Dendritic cell treated with granulocyte-macrophage colony-stimulating factor and Interleukin-4, amounts not matched to agents 40 ng/mL and 50 ng/mL, for 4 days (primary cell): ENCODE data around the gene VDR.
A peak's percentile ranks its signal among the peaks of the same experiment; 100 is the strongest.

ENCODE experiments used
- H3K27ac Mint-ChIP-seq: one replicate; pipeline ENCODE4 v1.8.0; 2022; ENCODE audit warnings: mild to moderate bottlenecking, mixed read lengths
- H3K27me3 Mint-ChIP-seq: one replicate; pipeline ENCODE4 v1.8.0; 2022; ENCODE audit warnings: mild to moderate bottlenecking, mixed read lengths
- H3K36me3 Mint-ChIP-seq: one replicate; pipeline ENCODE4 v1.8.0; 2022; ENCODE audit warnings: low read depth, mixed read lengths
- H3K4me1 Mint-ChIP-seq: one replicate; pipeline ENCODE4 v1.8.0; 2022; ENCODE audit warnings: low read depth, mixed read lengths
- H3K4me3 Mint-ChIP-seq: one replicate; pipeline ENCODE4 v1.8.0; 2022; ENCODE audit warnings: mild to moderate bottlenecking, moderate library complexity, mixed read lengths
- H3K9me3 Mint-ChIP-seq: one replicate; pipeline ENCODE4 v1.8.0; 2022; ENCODE audit warnings: mixed read lengths
- intact Hi-C: fragments of 100-400 bp; cut with micrococcal nuclease; formaldehyde crosslinking; loops from one replicate; pipeline ENCODE4 v1.15.0; 2022

The VDR gene

DNA sequence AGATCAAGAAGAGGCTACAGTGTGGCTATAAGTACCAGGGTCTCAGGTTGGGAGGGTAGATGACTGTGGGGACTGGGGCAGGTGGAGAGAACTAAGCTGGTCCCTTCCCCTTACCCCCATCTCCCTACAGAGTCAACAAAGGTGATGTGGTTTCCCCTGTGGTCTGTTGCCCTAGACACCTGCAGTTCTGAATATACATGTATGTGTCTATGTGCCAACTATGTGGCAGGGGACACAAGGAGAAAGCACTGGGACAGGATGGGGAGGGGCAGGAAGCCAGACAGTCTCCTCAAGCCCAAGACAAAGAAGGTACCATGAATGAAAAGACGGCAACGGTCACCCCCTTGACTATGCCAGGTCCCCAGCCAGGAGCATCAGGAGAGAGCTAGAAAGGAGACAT is 80.6 kb downstream of the VDR start:
- H3K4me1 Mint-ChIP-seq = peaks cover 74% of the 10 kb centered on the region
- no peak overlapping the region for H3K4me3 Mint-ChIP-seq
- H3K36me3 Mint-ChIP-seq = peaks cover 6% of the 10 kb centered on the region
- H3K9me3 Mint-ChIP-seq = no peaks in the 10 kb centered on the region
- H3K27me3 Mint-ChIP-seq = no peaks in the 10 kb centered on the region
- H3K27ac Mint-ChIP-seq = no peak overlapping the region
- intact Hi-C loops = no loop called here

DNA sequence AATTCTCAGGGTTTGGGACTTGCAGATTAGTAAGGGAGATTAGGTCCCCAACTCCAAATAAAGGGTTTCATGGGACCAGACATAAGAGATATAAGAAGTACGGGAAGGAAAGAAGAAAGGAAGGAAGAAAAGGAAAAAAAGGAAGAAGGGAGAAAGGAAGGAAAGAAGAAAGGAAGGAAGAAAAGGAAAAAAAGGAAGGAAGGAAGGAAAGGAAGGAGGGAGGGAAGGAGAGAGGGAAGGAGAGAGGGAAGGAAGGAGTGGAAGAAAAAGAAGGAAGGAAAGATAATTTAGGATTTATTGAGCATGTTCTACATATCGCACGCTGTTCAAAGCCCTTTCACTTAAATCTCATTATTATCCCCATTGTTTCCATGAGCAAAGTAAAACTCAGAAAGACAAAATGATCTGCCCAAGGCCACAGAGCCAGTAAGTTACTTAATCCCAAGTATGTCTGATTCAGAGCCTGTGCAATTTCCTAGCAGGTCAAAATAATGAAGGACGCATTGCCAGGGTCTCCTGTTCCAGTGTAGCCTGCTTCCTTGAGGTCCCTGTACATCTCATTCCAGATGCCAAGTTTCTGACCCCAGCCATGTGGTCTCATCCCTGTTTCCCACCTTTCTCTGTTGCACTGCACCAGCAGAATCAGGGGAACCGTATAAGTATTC is 81.2 kb downstream of the VDR start:
- peaks cover 9% of the 10 kb centered on the region for H3K36me3 Mint-ChIP-seq
- H3K4me3 Mint-ChIP-seq = no peak overlapping the region
- peak overlapping the region; percentile 35 for H3K27ac Mint-ChIP-seq
- H3K9me3 Mint-ChIP-seq = no peaks in the 10 kb centered on the region
- intact Hi-C loops = no loop called here
- no peaks in the 10 kb centered on the region for H3K27me3 Mint-ChIP-seq
- peaks cover 72% of the 10 kb centered on the region for H3K4me1 Mint-ChIP-seq

DNA sequence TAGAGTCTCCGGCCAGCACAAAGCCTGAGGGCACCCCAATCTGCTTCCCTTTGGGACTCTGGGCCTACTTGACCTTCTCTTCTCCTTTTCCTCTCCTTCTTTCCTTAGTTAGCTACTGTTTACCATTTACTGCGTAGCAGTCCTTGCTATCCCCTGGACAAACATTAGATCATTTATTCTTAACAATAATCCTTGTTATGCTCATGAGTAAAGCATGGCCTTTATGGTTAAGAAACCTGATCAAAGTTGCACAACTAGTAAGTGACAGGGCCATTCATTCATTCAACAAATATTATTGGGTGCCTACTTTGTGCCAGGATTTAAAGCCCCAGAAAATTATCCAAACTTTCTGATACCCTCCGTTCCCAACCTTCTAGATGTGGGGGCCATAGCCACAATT is 81.9 kb downstream of the VDR start:
- Mint-ChIP-seq H3K27ac (peak overlapping the region; percentile 35), H3K4me1 (peaks cover 72% of the 10 kb centered on the region), H3K27me3 (no peaks in the 10 kb centered on the region), H3K4me3 (no peak overlapping the region), H3K9me3 (no peaks in the 10 kb centered on the region), H3K36me3 (peaks cover 16% of the 10 kb centered on the region)
- intact Hi-C loops = no loop called here

DNA sequence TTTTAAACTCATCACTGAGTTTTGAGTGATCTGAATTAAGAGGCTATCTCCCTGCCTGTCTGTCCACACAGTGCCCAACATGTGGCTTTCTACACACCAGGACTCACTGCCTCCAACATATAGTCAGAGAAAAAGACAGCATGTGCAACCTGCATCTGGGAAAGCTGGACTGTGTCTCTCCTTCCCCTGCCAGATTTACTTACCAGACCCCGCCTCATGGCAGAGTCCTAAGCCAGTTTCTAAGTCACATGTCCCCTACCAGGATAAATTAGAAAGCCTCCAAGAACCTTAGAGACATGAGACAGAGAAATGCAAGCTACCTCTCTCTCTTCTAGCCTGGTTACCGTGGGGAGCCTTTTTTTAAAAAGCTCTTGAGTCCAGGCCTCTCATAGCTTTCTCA is 82.4 kb downstream of the VDR start:
- peaks cover 75% of the 10 kb centered on the region for H3K4me1 Mint-ChIP-seq
- no peaks in the 10 kb centered on the region for H3K27me3 Mint-ChIP-seq

DNA sequence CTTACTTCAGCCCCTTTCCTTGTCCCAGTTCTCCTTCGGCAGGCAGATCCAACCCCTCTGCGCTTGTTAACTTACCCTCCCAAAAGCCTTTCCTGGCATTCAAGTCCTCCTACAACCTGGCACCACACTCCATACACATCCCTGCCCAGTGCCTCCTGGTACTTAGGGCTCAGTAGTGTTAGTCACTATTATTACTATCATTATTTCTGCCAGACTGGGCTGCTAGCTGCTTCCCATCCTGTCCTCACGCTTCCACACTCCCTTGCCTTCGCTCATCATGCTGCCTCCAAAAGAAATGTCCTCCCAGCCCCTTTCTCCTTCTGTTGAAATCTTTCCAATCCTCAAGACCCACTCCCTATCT is 83.5 kb downstream of the VDR start:
- H3K27me3 Mint-ChIP-seq = no peaks in the 10 kb centered on the region
- H3K27ac Mint-ChIP-seq = peak overlapping the region; percentile 89
- intact Hi-C loops = no loop called here
- no peaks in the 10 kb centered on the region for H3K9me3 Mint-ChIP-seq
- peak overlapping the region; percentile 78 for H3K4me3 Mint-ChIP-seq
- H3K36me3 Mint-ChIP-seq = peaks cover 22% of the 10 kb centered on the region
- H3K4me1 Mint-ChIP-seq = peaks cover 78% of the 10 kb centered on the region

More for the DNA sequence above, 82.4 kb downstream of the VDR start:
- H3K4me3 Mint-ChIP-seq = no peak overlapping the region
- H3K9me3 Mint-ChIP-seq = no peaks in the 10 kb centered on the region
- peak overlapping the region; percentile 22 for H3K27ac Mint-ChIP-seq
- intact Hi-C loops = no loop called here
- H3K36me3 Mint-ChIP-seq = peaks cover 19% of the 10 kb centered on the region

DNA sequence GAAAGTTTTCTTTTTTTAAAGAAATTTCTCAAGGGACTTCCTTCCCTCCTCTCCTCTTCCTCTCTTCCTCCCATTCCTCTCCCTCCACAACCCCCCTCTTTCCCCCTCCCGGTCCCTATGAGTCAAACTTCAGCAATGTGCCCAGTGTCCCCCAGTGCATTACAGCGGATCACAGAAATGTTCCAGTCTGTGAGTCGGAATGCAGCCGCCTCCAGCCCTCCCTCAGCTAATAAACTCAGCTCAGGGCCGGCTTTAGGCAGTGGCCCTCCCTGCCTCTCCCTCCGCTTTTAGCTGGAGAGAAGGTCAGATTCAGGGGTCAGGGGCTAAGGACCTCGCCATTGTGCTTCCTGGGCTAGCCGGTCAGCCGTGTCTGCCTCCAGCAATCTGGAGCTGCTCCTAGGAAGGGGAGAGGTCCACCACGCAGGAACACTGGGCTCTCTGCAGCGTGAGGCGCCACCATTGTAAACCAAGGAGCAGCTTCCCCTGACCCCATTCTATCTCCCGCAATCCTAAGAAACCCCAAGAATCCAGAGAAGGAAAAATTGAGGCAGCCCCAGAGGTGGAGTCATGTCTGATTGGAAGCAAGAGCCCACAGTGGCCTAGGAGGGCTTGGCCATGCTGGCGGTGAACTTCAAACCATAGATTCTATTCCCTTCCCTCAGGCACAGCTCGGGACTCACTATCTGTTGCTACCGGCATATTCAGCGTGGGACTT is 84.0 kb downstream of the VDR start:
- no peaks in the 10 kb centered on the region for H3K9me3 Mint-ChIP-seq
- H3K36me3 Mint-ChIP-seq = peaks cover 22% of the 10 kb centered on the region
- peak overlapping the region; percentile 89 for H3K27ac Mint-ChIP-seq
- no peaks in the 10 kb centered on the region for H3K27me3 Mint-ChIP-seq
- peaks cover 81% of the 10 kb centered on the region for H3K4me1 Mint-ChIP-seq
- intact Hi-C loops = no loop called here
- peak overlapping the region; percentile 78 for H3K4me3 Mint-ChIP-seq

DNA sequence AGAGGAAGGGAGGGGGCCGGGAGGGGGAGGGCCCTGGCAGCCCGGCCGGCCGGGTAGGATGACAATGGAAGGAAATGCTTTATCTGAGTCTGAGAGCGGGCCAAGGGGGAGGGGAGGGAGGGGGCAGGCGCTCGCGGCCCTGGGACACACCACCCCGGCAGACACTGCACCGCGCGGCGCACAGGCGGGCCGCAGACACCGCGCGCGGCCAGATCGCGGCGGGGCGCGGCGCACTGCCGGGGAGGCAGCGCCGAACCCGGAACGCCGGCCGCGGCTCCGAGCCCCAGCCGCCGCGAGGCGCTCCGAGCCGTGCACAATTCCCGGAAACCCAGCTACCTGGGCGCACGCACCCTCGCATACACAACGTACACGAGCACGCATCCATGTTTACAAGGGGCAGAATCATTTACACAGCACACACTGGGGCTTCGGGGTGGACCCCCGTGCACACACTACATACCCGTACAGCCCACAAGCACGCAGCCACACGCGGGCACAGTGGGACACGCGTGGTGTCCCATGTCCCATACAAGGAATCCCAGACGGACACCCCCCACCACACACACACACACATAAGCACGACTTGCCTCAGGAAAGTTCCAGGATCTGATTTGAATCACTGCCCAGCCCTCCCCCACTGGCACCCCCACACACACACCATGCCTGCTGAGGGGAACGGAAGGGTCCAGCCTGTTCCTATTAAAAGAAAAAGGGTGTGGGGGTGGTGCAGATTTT is 84.7 kb downstream of the VDR start, which contains the start of gene HDAC7:
HDAC7 (minus strand) TSS at position 8 of the 735 bp plus-strand sequence. CDS start 118 bp downstream, outside the sequence.
- Mint-ChIP-seq H3K4me1 (peaks cover 80% of the 10 kb centered on the region), H3K27ac (peak within 1 kb of the TSS; percentile 89), H3K9me3 (no peaks in the 10 kb centered on the region)

DNA sequence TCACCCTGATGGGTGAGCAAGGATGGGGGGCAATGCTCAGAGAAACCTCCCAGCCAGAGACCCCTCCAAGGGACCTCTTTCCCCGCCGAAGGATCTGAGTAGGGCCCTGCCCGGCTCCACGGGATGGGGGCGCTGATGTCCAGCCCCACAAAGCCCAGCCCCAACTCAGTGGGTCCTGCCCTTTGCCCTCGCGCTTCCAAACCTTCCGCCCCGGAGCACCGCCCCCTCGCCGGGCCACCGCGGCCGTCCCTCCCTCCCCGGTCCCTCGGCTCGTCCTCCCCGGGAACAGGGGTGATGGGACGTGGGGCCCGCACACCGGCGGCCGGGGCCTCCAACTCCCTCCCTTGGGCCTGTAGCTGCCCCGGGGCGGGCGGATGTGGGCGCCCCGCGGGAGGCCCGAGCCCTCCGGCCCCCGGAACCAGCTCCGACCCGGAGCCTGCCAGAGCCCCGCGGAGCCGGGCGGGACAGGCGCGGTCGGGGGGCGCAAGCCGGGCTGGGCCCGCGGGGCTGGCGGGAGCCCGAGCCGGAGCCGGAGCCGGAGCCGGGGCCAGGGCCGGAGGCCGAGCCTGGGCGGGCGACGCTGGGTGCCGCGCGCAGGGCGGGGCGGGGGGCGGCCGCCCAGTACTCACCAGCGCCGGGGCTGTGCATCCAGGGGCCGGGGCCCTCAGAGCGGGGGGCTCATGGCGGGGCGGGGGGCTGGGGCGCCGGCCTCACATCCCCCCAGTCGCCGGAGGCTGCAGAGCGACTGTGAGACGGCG is 85.5 kb downstream of the VDR start:
- peaks cover 83% of the 10 kb centered on the region for H3K4me1 Mint-ChIP-seq
- H3K27me3 Mint-ChIP-seq = no peaks in the 10 kb centered on the region
- H3K9me3 Mint-ChIP-seq = no peaks in the 10 kb centered on the region
- intact Hi-C loops = no loop called here
- peaks cover 30% of the 10 kb centered on the region for H3K36me3 Mint-ChIP-seq
- H3K4me3 Mint-ChIP-seq = peak overlapping the region; percentile 85
- peak overlapping the region; percentile 83 for H3K27ac Mint-ChIP-seq

More for the DNA sequence above, 84.7 kb downstream of the VDR start, which contains the start of gene HDAC7:
- intact Hi-C loops = no loop called here
- H3K4me3 Mint-ChIP-seq = peak within 1 kb of the TSS; percentile 85
- H3K27me3 Mint-ChIP-seq = no peaks in the 10 kb centered on the region
- H3K36me3 Mint-ChIP-seq = peaks cover 23% of the 10 kb centered on the region

DNA sequence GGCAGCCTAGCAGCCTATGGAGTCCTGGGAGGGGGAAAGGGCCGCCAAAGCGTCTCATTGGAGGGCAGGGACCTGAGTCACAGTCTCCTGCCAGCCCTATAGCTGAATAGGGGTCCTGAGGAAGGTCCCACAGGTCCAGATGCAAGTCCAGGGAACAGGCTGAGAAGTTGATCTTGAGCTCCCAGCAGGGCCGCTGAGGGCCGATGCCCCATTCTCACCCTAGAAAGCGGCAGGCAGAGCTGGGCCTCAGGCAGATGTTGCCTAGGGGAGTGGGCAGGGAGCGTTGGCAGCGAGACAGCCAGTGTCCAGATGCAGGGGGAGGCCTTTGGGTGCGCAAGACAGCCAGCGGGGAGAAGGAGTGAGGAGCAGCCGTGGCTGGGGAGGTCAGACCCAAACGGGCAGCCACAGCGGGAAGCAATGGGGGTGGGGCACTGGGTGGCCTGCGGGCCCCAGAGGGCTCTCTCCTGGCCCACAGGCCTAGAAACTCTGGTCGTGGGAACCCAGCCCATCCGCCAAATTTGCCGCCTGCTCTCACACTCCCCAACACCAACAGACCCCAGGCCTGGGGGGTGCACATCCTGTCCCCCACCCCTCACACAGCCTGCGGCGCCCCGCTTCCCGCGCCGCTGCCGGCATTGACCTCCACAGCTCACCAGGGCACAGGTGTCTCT is 86.2 kb downstream of the VDR start:
- Mint-ChIP-seq H3K4me1 (peaks cover 83% of the 10 kb centered on the region), H3K27me3 (no peaks in the 10 kb centered on the region), H3K27ac (peak overlapping the region; percentile 83), H3K9me3 (no peaks in the 10 kb centered on the region), H3K36me3 (peaks cover 34% of the 10 kb centered on the region), H3K4me3 (peak overlapping the region; percentile 85)
- intact Hi-C loops = no loop called here

DNA sequence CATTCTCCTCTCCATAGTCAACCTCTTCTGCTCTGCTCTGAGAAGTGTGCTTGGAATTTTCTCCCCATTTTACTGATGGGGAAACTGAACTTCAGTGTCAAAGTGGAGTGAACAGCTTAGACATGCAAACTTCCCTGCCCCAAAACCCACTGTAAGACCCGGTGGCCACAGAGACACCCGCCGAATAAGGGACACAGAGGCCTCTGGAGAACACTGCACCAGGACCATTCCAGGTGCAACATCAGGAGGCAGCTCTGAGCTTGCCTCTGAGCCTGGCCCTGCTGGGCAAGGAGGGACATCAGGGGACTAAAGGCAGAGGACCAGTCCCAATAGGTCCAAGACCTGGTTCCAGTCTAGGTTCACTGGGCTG is 86.8 kb downstream of the VDR start:
- Mint-ChIP-seq H3K36me3 (peaks cover 34% of the 10 kb centered on the region), H3K27ac (peak overlapping the region; percentile 83)
- intact Hi-C loops = no loop called here

DNA sequence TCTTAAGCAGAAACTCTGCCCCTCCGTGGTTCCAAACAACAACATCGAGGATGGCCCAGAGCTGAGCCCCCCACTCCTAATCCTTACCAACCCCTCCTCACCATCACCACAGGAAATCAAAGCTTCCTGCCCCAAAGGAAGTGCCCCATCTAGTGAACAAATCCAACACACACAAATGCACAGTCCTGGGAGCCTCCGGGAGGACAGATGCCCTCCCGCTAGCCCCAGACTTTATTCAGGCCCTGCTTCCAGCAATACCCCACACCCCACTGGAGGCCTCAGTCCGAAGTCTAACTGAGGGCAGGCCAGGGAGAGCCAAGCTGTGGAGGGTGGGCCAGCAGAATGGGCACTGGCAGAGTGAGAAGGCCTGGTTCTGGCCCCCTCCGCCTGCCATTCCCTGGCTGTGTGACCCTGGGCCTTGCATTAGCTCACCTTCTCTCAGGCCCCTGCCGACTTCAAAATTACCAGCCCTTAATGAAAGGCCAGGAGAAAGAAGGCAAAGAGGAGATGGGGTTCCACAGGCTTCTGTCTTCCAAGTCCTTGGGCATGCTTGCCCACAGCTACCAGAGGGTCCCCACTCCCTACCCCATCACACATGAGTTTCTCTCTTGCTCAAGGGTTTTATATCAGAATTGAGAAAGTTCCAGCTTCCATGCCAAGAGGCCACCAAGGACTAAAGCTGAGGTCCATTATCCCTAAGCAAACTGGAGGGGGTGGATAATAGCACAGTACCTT is 87.4 kb downstream of the VDR start:
- Mint-ChIP-seq H3K27me3 (no peaks in the 10 kb centered on the region), H3K4me3 (peak overlapping the region; percentile 53), H3K27ac (peak overlapping the region; percentile 83), H3K4me1 (peaks cover 83% of the 10 kb centered on the region), H3K9me3 (no peaks in the 10 kb centered on the region), H3K36me3 (peaks cover 34% of the 10 kb centered on the region)
- intact Hi-C loops = no loop called here

More for the DNA sequence above, 86.8 kb downstream of the VDR start:
- no peaks in the 10 kb centered on the region for H3K27me3 Mint-ChIP-seq
- H3K4me1 Mint-ChIP-seq = peaks cover 83% of the 10 kb centered on the region
- peak overlapping the region; percentile 85 for H3K4me3 Mint-ChIP-seq
- no peaks in the 10 kb centered on the region for H3K9me3 Mint-ChIP-seq

DNA sequence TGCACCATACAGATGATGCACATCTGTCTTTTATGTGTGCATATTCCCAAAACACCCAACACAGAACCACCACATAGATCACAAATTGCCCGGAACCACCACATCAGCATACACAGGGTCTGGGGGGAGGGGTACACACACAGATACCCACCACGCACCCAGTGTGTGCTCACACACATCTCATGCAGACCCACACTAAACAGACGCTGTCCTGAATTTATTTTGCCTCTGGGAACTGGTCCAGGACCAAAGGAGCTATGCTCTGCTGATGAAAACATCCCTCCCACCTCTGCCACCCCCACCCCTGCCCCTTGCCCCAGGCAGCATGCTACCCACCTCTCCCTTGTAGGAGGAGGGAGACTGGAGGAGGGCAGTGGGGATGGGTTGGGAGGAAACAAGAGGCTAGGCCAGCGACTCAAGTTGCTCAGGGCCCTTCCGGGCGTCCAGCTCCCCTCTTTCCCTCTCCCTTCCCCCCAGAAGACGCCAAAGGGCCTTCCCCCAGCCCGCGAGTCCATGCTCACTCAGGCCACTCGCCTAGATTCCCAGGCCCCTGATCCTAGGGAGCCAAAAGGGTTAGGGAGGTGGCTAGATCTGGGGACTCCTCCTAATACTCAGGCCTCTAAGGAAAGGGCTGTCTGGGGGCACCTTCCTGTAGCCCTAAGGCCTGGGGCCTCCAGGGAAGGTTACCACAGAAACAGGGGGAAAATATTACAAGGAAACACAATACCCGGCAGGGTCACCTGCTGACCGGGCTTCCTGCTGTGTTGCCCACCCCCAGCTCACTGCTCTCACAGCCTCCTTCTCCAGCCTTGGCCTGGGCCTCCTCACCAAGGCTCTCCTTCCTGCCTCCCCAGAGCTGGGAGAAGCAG is 88.2 kb downstream of the VDR start:
- Mint-ChIP-seq H3K9me3 (no peaks in the 10 kb centered on the region), H3K36me3 (peaks cover 34% of the 10 kb centered on the region), H3K27me3 (no peaks in the 10 kb centered on the region), H3K4me1 (peaks cover 83% of the 10 kb centered on the region), H3K4me3 (peak overlapping the region; percentile 53), H3K27ac (peak overlapping the region; percentile 83)
- intact Hi-C loops = no loop called here
